H1 (cell line): Measurements from ENCODE around the gene LY6G6F. TPM values are rescaled to one million over a fixed set of nuclear protein-coding genes. Genes with fewer than 3 reads are reported as not detected.

Source experiments
- CTCF ChIA-PET: fragments of 300-600 bp; sonication (Branson Sonifier 250); formaldehyde crosslinking; loops from one replicate; lab custom pipeline; 2021; ENCODE audit not compliant: partially characterized antibody; lab: Charles Lee
- POLR2A ChIA-PET: fragments of 300-600 bp; sonication (Branson Sonifier 250); formaldehyde crosslinking; loops from one replicate; lab custom pipeline; 2021; ENCODE audit warnings: inconsistent platforms; ENCODE audit not compliant: partially characterized antibody; lab: Charles Lee
- DNase-seq, 2 experiments: peaks; one replicate each; pipeline versions ENCODE4 v3.0.0 to v3.0.0-alpha.2; 2010 to 2022; ENCODE audit warnings: low spot score in 2 of 2, low read depth in 1 of 2, mixed read lengths in 1 of 2
- FAIRE-seq: peaks from 2 replicates; lab custom pipeline; 2011; peaks lifted over from hg19 to GRCh38; lab: Jason Lieb, UNC
- H2AFZ ChIP-seq: 2 replicates; pipeline ENCODE4 v1.8.1; 2012; ENCODE audit warnings: low read length, inconsistent platforms
- H2AK5ac ChIP-seq: 2 replicates; pipeline ENCODE4 v1.6.1; 2013; ENCODE audit warnings: low read depth, low read length
- H2BK120ac ChIP-seq: replicated peaks from 2 replicates; pipeline ENCODE3; 2013; ENCODE audit warnings: low read depth, low read length, inconsistent platforms
- H2BK12ac ChIP-seq: 2 replicates; pipeline ENCODE4 v1.6.1; 2013; ENCODE audit warnings: low read depth, low read length
- H2BK15ac ChIP-seq: 2 replicates; pipeline ENCODE4 v1.6.1; 2013; ENCODE audit warnings: low read length
- H2BK20ac ChIP-seq: 2 replicates; pipeline ENCODE4 v1.6.1; 2013; ENCODE audit warnings: low read length
- H2BK5ac ChIP-seq: 2 replicates; pipeline ENCODE4 v1.6.1; 2013; ENCODE audit warnings: low read depth, low read length
- H3K14ac ChIP-seq: 2 replicates; pipeline ENCODE4 v1.6.1; 2013; ENCODE audit warnings: inconsistent platforms; ENCODE audit not compliant: insufficient read length
- H3K18ac ChIP-seq: 2 replicates; pipeline ENCODE4 v1.6.1; 2013; ENCODE audit warnings: low read length; ENCODE audit errors: extremely low read depth
- H3K23ac ChIP-seq: 2 replicates; pipeline ENCODE4 v1.6.1; 2013; ENCODE audit warnings: inconsistent platforms; ENCODE audit not compliant: insufficient read length
- H3K23me2 ChIP-seq: 2 replicates; pipeline ENCODE4 v1.6.1; 2013; ENCODE audit warnings: low read depth, low read length
- H3K27ac ChIP-seq: 2 replicates; pipeline ENCODE4 v1.6.1; 2011; ENCODE audit warnings: low read depth, low read length, inconsistent platforms
- H3K27me3 ChIP-seq, 4 experiments: replicated peaks in 1 of 4; 1 replicate in 1 of 4; 2 replicates in 3 of 4; pipeline versions ENCODE4 v1.6.1 to v1.8.1; 2011 to 2013; ENCODE audit warnings: low read length in 3 of 4, mild to moderate bottlenecking in 3 of 4, inconsistent platforms in 2 of 4, mixed read lengths in 2 of 4, moderate library complexity in 1 of 4; ENCODE audit not compliant: control insufficient read depth in 3 of 4, insufficient read depth in 3 of 4; ENCODE audit errors: extremely low read depth in 1 of 4
- H3K36me3 ChIP-seq, 4 experiments: 2 replicates each; pipeline versions ENCODE4 v1.6.1 to v1.8.1; 2011 to 2013; ENCODE audit warnings: mild to moderate bottlenecking in 4 of 4, low read length in 3 of 4, moderate library complexity in 2 of 4, control low read depth in 1 of 4, inconsistent platforms in 1 of 4; ENCODE audit not compliant: insufficient read depth in 4 of 4, control insufficient read depth in 2 of 4
- H3K4ac ChIP-seq: replicated peaks from 2 replicates; pipeline ENCODE3; 2013; ENCODE audit warnings: low read length, low read depth, mixed read lengths, inconsistent platforms; ENCODE audit not compliant: insufficient read length
- H3K4me1 ChIP-seq, 4 experiments: replicated peaks in 1 of 4; 1 replicate in 1 of 4; 2 replicates in 3 of 4; pipeline versions ENCODE4 v1.6.1 to v1.8.1; 2011 to 2013; ENCODE audit warnings: low read length in 3 of 4, inconsistent platforms in 2 of 4, mixed read lengths in 1 of 4; ENCODE audit not compliant: insufficient read depth in 4 of 4, control insufficient read depth in 3 of 4
- H3K4me2 ChIP-seq, 2 experiments: 2 replicates each; pipeline versions ENCODE4 v1.6.1 to v1.8.1; 2011 to 2013; ENCODE audit warnings: low read depth in 2 of 2, low read length in 2 of 2, control low read depth in 1 of 2, inconsistent platforms in 1 of 2, mild to moderate bottlenecking in 1 of 2; ENCODE audit not compliant: insufficient read depth in 1 of 2
- H3K4me3 ChIP-seq, 4 experiments: fragments of 200-600, 300-600 bp in 1 of 4; sonication (generic), shearing (Covaris generic), sonication (Bioruptor Twin) in 1 of 4; 2 replicates each; pipeline versions ENCODE4 v1.5.1 to v1.8.1; 2011 to 2016; ENCODE audit warnings: low read length in 4 of 4, low read depth in 3 of 4, control low read depth in 2 of 4, inconsistent platforms in 2 of 4, mild to moderate bottlenecking in 2 of 4, mixed read lengths in 1 of 4, moderate library complexity in 1 of 4; ENCODE audit not compliant: insufficient read depth in 2 of 4; ENCODE audit errors: extremely low read depth in 1 of 4
- H3K56ac ChIP-seq: replicated peaks from 2 replicates; pipeline ENCODE3; 2013; ENCODE audit warnings: low read depth, mild to moderate bottlenecking, mixed read lengths, low read length, inconsistent platforms; ENCODE audit not compliant: insufficient read length
- H3K79me1 ChIP-seq: 2 replicates; pipeline ENCODE4 v1.6.1; 2013; ENCODE audit warnings: low read depth, low read length, control low read depth
- H3K79me2 ChIP-seq, 2 experiments: 2 replicates each; pipeline versions ENCODE4 v1.6.1 to v1.8.1; 2012 to 2013; ENCODE audit warnings: low read length in 2 of 2, mild to moderate bottlenecking in 2 of 2, inconsistent platforms in 1 of 2; ENCODE audit not compliant: insufficient read depth in 2 of 2, control insufficient read depth in 1 of 2
- H3K9ac ChIP-seq, 4 experiments: replicated peaks in 1 of 4; 1 replicate in 1 of 4; 2 replicates in 3 of 4; pipeline versions ENCODE4 v1.6.1 to v1.8.1; 2011 to 2013; ENCODE audit warnings: low read depth in 3 of 4, low read length in 3 of 4, control low read depth in 2 of 4, mild to moderate bottlenecking in 2 of 4, moderate library complexity in 2 of 4, inconsistent platforms in 1 of 4; ENCODE audit errors: extremely low read depth in 1 of 4
- H3K9me3 ChIP-seq, 2 experiments: 2 replicates each; pipeline versions ENCODE4 v1.6.1 to v1.8.1; 2012 to 2013; ENCODE audit warnings: mild to moderate bottlenecking in 2 of 2, moderate library complexity in 2 of 2, control low read depth in 1 of 2, inconsistent platforms in 1 of 2, low read depth in 1 of 2, low read length in 1 of 2, mixed read lengths in 1 of 2; ENCODE audit not compliant: insufficient read depth in 2 of 2
- H4K20me1 ChIP-seq, 2 experiments: replicated peaks in 1 of 2; 2 replicates each; pipeline versions ENCODE3 to v1.8.1; 2011 to 2013; ENCODE audit warnings: inconsistent platforms in 2 of 2, low read length in 2 of 2, mild to moderate bottlenecking in 1 of 2; ENCODE audit not compliant: insufficient read depth in 2 of 2, control insufficient read depth in 1 of 2
- H4K5ac ChIP-seq: 2 replicates; pipeline ENCODE4 v1.6.1; 2013; ENCODE audit warnings: low read length, low read depth, mixed read lengths, inconsistent platforms; ENCODE audit not compliant: insufficient read length
- H4K8ac ChIP-seq: 2 replicates; pipeline ENCODE4 v1.8.0; 2013; ENCODE audit warnings: mild to moderate bottlenecking, moderate library complexity, low read length, inconsistent platforms; ENCODE audit not compliant: insufficient read depth; ENCODE audit errors: extremely low read depth
- H4K91ac ChIP-seq: replicated peaks from 2 replicates; pipeline ENCODE3; 2013; ENCODE audit warnings: low read length, mixed read lengths, inconsistent platforms; ENCODE audit not compliant: insufficient read length
- PHF8 ChIP-seq: fragments of 200-600 bp; sonication (generic); conservative IDR thresholded peaks from 2 replicates; pipeline ENCODE4 v1.7.1; 2012; ENCODE audit warnings: low read depth, mild to moderate bottlenecking, inconsistent platforms, low read length, moderate library complexity
- TCF12 ChIP-seq: IDR thresholded peaks from 2 replicates; pipeline ENCODE4 v1.6.1; 2011; ENCODE audit warnings: low read depth, mild to moderate bottlenecking, low read length
- WGBS, 2 experiments: shearing (Covaris generic) in 1 of 2; methylation state at CpG; one replicate each; pipeline versions ENCODE4 v1.1.6 to v1.1.7; 2013 to 2015; ENCODE audit warnings: low lambda C conversion rate in 2 of 2, mixed read lengths in 2 of 2, inconsistent platforms in 1 of 2, low coverage in 1 of 2, missing lambda C conversion rate in 1 of 2; ENCODE audit not compliant: insufficient replicate concordance in 2 of 2, insufficient coverage in 1 of 2, insufficient read length in 1 of 2; ENCODE audit errors: extremely low coverage in 1 of 2, missing lambda C conversion rate in 1 of 2; 5-methylcytosine and 5-hydroxymethylcytosine counted together
- polyA plus RNA-seq, 7 experiments: library from polyadenylated mRNA; depleted of rRNA in 3 of 7; stranded (reverse) in 5 of 7; unstranded in 2 of 7; fragments of >200 nt in 5 of 7; fragments of 200-250 nt in 2 of 7; gene quantifications; 1 replicate in 5 of 7; 2 replicates in 1 of 7; 4 replicates in 1 of 7; pipeline versions ENCODE4 v1.2.1 to v1.2.3, GENCODE V29; 2011 to 2013; ENCODE audit warnings: missing spikeins in 2 of 7, mixed read lengths in 2 of 7
- total RNA-seq: library from RNA; stranded (reverse); fragmentation: NEBNext Ultra II Directional; extraction: Animal tissue kit (Norgen Biotek cat#: 25700); gene quantifications from 2 replicates; pipeline ENCODE4 v1.2.1, GENCODE V29; 2021

LY6G6F gene
- total and polyA plus RNA-seq, 2 of the 8 experiments (the other 6 are each of a cell fraction or from before 2014, with no cell fraction given), result not detected

- no peak overlapping the region for H2BK120ac ChIP-seq
- H3K36me3 ChIP-seq, result peaks cover 0 to 12% (median 11%) of the 10 kb centered on the region in 4 experiments; a peak in 5 of 8 replicates
- H3K4me3 ChIP-seq, result no peak overlapping the region
- H2BK15ac ChIP-seq, result no peak overlapping the region
- no peak overlapping the region for H4K91ac ChIP-seq
- no peak for FAIRE-seq
- DNase-seq, result no peak
- H3K9me3 ChIP-seq, result no peaks in the 10 kb centered on the region
- no peaks in the 10 kb centered on the region for H4K20me1 ChIP-seq
- no peak overlapping the region for H3K27ac ChIP-seq
- no peak overlapping the region for H3K23ac ChIP-seq
- ChIA-PET CTCF (interaction anchor here (0.5 to 8.9 kb wide), 15 partner anchors 9 to 1050 kb away, joined by 3 to 89 read pairs (median 4); partner anchors contain the start of genes CLIC1 and LY6G6D), POLR2A (interaction anchor here (0.9 to 7.2 kb wide), 16 partner anchors 9 to 118 kb away, joined by 3 to 73 read pairs (median 4); partner anchors contain the start of genes ABHD16A, CLIC1, GPANK1 and LY6G6D)
- no peak overlapping the region for H2BK12ac ChIP-seq
- no peak overlapping the region for H2AFZ ChIP-seq
- H3K18ac ChIP-seq, result no peak overlapping the region; the same call in 1 of the 2 replicates
- H3K23me2 ChIP-seq, result peaks cover under 1% of the 10 kb centered on the region; the same call in 1 of the 2 replicates
- 95% methylated on average over 20 of the region's 25 CpGs; no CpG with 5 or more reads in 1 of the 2 experiments for WGBS, 2 experiments
- peaks cover 0 to 10% (median 6%) of the 10 kb centered on the region in 4 experiments; a peak in 6 of 7 replicates for H3K4me1 ChIP-seq
- no peak overlapping the region for H3K56ac ChIP-seq
- no peak overlapping the region for H4K5ac ChIP-seq
- no peak overlapping the region for H3K4me2 ChIP-seq
- H2AK5ac ChIP-seq, result no peak overlapping the region
- H4K8ac ChIP-seq, result no peak overlapping the region; the same call in 1 of the 2 replicates
- no peak overlapping the region for H3K14ac ChIP-seq
- H3K9ac ChIP-seq, result no peak overlapping the region
- H3K79me1 ChIP-seq, result 0 out of 2 replicates have a peak, but pooled peaks cover 3% of the 10 kb centered on the region
- H3K27me3 ChIP-seq, result no peaks in the 10 kb centered on the region
- no peak overlapping the region for H3K4ac ChIP-seq
- H3K79me2 ChIP-seq, result no peaks in the 10 kb centered on the region
- no peak overlapping the region for H2BK5ac ChIP-seq
- no peak overlapping the region for H2BK20ac ChIP-seq
- no peak for TF ChIP-seq TCF12
- TF ChIP-seq PHF8, result no peak
Observed at GRCh38 chr6:31723980-31724691, 17.5 kb downstream of the LY6G6F start.
